Hematopoietic multipotent progenitor cell (in vitro differentiated cells): Measurements from ENCODE around the gene AKNA. TPM values are rescaled to one million over a fixed set of nuclear protein-coding genes. Genes with fewer than 3 reads are reported as not detected.

Experiments
- DNase-seq, 3 donors: peaks; one replicate each; pipeline ENCODE4 v3.0.0-alpha.2; 2011 to 2015; ENCODE audit warnings: low read depth in 2 of 3, low spot score in 2 of 3
- total RNA-seq: library from RNA; depleted of rRNA; stranded (reverse); fragments of >200 nt; gene quantifications from one replicate; pipeline ENCODE4 v1.2.3, GENCODE V29; 2012

The AKNA gene
- total RNA-seq, 1 donor = 96.9 TPM

DNA sequence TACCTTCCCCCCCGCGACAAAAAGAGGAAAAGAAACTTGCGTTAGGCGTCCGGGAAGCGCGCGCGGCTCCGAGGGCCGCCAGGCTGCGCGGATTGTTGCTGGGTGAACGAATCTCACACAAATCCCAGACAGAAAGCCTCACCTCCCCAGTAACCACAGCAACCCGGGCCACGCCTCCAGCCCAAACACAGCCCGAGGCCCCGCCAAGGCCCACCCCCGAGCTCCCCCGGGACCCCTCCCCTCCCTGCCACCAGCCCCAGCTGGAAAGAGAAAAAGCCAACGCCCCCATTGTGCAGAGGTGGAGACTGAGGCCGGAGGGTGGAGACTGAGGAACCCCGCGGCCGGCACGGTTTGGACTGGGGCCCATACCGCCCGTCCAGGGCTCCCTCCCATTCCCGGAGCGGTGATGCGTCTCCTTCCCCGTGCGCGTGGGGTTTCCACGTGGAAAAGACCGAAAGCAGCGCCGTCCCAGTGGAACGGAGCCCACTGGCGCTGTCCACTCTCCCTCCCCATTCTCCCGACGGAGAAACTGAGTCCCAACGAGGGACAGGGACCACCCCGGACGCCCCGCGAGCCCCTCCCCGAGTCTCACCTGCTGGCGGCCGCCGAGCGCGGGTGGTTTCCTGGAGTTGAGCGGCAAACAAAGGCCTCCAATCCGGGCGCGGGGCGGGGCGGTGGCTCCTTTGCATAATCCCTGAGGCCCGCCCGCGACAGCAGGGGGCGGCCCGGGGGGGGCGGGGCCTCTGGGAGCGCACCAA, 10.2 kb upstream of the AKNA start:
- peak; percentile 87 to 95 (median 95) for DNase-seq

DNA sequence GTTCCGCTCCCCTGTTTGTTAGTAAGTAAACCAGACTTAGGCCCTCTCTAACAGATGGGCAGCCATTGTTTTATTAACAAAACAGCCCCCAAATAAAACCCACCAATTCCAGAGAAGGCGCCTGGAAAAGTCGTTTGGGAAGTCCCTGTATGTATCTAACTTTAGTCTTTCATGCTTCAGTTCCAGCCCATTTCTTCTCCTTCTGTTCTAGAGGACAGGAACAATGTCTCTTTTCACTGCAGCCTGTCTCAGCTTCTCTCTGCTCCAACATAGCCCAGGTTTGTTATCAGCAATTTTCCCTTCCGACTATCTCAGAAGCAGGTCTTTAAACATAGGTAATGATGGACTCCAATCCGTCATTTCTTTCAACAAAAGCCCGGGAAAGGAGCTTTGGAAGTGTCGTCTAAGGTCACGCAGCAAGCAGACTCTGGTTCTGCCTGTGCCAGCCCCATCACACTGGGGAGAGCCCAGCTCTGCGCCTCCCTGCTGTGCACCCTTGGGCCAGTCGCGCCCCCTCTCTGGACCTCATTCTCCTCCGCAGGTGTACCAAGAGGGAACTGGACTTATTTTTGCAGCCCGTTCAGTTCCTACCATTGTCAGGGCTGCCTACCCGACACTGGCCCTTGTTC, 9.6 kb upstream of the AKNA start:
- DNase-seq = no peak

DNA sequence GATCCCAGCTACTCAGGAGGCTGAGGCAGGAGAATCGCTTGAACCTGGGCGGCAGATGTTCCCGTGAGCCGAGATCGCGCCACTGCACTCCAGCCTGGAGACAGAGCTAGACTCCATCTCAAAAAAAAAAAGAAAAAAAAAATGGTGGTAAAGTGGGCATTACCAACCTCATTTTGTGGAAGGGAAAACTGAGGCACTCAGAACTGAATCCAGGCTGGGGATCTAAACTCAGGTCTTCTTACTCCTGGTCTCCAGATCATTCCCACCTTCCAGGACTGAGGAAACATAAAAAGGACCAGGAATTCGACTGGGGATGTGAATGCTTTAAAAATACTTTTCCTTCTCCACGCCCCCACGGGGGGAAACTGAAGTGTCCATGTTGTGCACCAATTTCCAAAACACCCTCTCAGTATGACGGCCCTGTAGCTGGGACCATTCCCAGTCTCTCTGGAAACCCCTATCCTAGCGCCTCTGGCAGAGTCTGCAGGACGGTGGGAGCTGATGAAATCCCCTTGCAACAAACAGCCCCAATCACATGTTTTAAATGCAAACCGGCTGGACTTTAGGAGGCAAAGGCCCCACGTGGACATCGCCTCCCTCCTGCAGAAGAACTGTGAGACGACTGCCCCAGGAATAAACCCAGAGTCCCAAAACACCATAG, 8.9 kb upstream of the AKNA start:
- no peak for DNase-seq

DNA sequence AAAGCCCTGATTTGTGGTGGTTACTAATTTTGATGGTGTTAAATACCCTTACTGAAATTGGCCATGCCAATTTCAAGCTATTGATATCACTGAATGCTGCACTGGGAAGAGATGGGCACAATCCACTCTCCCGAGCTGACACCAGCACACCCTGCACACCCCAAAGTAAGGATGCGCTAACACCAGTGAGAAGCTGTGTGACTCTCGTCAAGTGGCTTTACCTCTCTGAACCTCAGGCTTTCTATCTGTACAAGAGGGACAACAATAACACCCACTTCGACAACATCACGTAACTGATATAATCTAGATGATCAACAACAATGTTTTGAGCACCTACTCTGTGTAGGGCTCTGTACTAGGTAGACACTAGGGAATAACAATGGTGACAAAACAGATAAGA, 8.0 kb upstream of the AKNA start:
- DNase-seq = no peak

DNA sequence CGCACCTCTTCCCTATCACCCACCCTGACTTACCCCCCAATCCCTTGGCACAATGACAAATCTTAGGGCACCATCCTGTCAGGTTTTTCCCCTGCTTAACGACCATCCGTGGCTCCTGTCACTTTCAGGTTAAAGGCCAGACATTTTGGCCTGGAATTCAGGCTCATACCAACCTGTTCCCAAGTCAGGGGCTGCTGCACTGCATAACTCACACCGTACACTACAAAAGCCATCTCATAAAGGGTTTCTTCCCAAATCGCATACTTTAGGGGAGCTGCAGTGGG, 7.5 kb upstream of the AKNA start:
- DNase-seq = no peak

DNA sequence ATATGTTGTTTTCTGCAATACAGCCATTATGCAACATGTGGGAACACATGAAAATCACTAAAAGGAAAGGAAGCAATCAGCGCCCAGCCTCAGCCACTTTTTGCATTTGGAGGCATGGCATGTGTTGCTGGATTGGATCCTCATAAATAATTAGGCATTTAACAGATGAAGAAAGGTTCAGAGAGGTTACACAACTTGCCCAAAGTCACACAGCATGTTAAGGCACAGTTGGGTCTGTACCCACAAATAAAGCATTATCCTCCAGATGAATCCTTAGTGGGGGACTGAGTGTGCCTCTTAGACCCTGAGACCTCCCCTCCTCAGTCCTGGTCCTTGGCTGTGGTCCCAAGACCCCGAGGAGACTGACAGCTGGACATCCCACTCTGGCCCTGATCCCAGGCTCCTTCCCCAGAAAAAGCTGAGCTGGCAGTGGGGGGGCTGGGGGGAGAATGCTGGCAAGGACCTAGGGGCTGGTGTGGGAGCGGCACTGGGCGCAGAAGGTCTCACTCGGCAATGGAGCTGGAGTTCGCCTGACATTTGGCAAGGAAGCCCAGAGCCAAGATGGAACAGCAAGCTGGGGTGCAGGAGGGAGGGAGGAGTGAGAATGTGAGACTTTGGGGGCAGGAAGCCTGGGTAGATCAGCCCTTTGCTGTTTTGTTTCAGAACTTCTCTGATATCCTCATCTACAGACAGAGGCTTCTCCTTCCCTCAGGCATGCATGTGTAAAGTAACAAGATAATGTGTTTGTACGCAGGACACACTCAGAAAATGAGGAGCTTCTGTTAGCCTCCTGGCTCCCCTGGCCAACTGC, 6.9 kb upstream of the AKNA start:
- no peak for DNase-seq

DNA sequence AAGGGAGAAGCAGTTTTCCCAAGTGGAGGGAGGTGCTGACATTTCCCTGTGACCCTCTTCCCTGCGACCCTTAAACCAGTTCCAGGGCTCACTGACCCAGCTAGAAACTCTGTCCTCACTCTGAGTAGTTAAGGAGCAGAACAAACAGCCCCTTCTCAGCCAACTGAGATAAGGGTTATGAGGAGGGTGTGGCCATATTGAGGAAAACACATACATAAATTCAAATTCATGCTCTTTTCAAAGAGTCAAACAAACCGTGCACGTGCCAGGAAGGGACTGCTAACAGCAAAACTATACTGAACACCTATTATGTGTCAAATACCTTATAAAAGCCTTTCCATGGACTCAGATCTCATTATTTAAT, 4.9 kb upstream of the AKNA start:
- no peak for DNase-seq

DNA sequence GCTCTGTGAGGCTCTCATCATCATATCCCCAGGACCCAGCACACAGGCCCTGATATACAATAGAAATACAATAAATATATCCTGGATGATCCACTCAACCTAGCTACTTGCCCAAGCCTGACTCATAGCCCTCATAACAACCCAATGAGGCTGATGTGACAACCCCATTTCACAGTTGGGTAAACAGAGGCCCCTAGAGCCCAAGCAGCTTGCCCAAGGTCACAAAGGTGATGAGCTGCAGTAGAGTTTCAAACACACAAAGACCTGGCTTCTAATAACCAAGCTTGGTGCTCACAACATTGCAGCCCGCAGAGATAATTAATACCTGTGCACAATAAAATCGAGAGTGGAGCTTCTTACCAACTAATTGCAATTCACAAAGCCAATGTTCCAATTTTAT, 3.2 kb upstream of the AKNA start:
- DNase-seq = no peak

DNA sequence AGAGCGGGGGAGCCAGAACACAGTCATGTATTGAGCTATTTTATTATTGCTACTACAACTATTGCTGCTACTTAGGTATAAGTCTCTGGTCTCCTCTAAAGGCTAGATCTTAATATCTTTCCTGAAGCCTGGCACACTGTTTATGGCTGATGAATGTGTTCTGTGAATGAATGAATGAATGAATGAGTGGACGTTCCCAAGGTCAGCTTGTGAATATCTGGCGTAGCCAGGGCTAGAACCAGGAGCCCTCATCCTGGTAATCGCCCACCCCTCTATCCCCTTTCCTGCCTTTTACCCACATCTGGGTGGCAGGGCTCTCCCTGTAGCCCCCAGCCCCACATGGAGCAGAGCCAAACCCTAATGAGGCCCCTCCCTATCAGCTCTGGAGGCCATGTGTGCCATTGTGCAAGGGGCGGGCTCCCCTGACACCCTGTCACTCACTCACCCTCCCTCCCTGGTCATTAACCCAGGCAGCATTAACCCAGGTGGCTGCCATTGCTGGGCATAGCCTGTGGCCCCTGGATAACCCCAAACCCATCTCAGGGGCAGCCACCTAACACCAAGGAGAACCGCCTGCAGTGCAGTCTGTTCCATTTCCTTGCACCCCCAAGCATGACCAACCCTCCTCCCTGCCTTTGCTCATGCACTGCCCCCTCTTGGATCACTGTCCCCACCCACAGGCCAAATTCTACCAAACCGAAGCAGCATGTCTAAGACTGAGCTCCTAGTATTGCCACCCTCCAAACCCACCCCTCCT, 2.0 kb upstream of the AKNA start:
- DNase-seq = peak in 1 of 3 donors; percentile 15

DNA sequence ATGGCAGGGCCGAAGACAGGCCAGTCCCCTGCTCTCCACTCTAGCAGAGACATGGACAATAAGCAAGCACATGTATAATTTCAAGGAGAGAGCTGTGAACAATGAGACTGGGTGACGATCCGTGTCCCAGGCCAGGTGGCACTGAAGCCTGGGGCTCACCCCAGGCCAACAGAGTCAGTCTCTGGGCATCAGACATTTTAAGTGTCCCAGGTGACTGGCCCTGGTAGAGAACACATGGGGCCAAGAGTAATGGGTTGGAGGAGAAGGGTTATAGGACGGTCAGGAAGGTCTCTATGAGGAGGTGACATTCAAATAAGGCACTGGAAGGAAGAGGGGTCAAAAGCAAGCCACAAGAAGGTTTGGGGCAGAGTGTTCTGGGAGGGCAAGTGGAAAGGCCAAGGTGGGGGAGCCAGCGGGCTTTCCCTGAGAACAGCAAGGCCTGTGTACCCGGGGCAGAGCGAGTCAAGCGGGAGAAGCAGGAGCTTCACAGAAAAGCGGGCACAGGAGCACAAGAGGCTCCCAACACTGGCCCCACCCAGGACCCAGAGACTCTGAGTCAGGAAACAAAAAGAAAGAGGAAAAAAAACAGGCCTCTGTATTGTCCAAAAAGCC, 1.1 kb upstream of the AKNA start:
- DNase-seq = no peak

DNA sequence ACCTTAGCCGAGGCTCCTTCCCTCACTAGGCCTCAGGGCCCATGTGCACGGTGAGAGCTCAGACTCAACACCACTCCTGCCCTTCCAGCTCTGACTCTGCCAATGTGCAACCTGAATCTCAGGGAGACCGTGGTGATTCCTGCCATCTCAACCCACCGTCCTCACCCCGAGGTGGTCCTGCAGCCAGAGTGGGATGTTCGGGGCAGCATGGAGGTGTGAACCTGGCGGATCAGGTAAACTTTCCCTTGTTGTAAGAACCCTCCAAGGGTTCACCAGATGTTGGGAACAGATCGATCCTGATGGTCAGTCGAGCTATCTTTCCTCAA, 538 bp upstream of the AKNA start:
- no peak for DNase-seq

DNA sequence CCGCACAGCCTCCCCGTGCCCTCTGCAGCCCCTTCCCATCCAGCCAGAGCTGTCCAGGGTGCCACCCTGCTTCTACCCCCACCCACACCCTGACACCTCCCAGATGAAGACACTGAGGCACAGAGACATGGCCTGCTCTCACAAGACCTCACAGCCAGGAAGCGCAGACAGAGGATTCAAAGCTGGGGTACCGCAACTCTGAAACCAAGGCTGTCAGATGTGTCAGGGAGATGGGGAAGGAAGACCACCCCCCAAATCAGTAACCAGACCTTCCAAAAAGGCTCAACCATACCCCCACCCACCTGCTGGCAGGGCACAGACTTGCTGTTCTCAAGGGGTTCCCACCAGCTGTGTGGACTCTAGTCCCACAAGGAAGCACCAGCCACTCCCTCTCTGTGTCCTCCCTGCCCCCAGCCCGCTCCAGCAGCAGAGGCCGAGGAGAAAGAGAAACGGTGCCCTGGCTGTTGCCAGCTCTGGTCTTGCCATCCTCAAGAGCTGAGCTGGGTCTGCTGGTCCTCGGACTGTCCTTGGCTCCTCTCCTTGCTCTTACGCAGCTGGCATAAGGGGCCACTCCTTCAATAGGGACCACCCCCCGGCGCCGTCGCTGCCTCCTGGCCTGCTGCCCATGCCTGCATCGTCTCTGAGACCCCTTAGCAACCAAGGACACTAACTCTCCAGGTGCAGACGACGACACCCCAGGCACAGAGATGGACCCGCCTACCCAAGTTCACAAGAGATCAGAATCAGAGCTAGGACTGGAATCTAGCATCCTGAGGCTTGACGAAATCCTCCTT, 699 bp downstream of the AKNA start:
- DNase-seq = no peak

DNA sequence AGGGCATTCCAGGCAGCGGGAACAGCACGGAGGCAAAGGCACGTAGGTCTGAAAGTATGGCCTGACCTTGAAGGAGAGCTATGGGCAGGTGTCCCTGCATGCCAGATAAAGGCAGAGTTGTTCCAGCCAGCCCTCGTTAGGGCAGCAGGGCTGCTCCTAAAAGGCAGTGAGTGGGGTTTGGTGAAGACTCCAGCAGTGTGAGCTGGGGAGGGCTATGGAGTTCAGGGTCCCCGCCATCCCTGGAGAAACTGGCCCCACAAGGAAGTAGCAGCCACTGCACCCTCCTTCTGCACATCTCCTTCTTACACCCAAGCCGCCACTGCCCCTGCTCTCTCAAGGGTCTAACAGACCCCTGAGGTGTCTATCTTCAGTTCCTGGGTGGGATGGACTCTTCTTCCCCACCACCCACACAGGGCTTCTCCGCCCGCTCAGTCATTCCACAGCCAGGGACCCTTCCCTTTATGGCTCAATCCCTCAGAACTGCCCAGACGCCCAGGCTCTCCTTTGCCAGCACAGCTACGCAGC, 1.4 kb downstream of the AKNA start:
- no peak for DNase-seq

DNA sequence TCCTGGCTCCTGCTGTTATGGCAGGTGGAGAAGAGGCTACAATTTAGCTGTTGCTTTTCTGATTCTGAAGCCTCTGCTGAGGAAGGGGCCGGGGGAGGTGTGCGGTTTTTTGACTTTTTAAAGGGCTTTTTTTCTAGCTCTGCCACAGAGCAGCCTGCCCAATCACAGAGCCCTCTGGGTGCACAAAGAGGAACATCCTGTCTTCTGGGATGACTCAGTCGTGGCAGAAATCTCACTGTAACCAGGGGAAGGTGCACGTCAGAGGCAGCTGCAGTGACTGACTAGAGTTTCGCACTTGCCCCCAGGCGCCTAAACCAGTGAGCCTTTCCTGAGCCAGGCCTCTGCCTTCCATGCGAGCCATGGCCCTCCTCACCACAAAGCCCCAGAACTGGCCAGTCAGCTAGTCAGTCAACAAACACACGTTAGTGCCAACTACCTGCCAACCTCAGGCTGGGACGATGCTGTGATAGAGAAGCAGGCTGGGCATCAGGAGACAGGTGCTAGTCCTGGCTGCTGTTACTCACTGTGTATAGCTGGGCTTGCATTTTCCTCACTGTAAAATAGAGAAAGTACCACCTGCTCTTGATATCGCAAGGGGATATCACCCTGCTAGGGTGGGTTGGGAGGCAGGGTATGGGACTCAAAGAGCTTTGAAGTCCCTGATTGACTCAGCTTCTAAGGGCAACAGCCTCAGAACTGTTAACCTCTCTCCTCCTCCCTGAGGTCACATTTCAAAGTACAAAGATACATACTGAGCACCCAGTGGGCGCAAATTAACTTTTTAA, 2.2 kb downstream of the AKNA start:
- peak; percentile 78 to 95 (median 93) for DNase-seq

DNA sequence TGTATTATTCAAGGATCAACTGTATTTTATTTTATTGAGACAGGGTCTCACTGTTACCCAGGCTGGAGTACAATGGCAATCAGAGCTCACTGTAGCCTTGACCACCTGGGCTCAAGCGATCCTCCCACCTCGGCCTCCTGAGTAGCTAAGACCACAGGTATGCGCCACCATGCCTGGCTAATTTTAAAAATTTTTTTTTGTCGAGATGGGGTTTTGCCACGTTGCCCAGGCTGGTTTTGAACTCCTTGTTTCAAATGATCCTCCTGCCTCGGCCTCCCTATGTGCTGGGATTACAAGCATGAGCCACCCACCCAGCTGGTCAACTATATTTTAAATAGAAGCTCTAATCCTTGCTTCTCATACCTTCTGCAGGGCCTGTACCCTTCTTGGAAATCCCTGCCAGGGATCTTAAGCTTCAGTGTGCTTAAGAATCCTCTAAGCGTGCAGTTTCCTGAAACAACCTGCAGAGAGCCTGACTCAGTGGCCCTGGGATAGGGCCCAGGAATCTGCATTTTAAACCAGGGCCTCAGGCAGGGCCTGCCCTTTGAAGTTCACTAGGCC, 2.9 kb downstream of the AKNA start:
- no peak for DNase-seq

DNA sequence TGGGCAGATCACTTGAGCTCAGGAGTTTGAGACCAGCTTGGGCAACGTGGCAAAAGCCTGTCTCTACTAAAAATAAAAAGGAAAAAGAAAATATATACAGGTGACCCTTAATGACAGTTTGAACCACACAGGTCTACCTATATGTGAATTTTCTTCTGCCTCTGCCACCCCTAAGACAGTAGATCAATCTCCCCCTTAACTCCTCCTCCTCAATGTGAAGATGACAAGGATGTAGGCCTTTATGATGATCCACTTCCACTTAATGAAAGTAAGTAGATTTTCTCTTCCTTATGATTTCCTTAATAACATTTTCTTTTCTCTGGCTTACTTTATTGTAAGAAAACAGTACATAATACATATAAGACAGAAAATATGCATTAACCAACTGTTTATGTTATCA, 3.4 kb downstream of the AKNA start:
- DNase-seq = no peak

DNA sequence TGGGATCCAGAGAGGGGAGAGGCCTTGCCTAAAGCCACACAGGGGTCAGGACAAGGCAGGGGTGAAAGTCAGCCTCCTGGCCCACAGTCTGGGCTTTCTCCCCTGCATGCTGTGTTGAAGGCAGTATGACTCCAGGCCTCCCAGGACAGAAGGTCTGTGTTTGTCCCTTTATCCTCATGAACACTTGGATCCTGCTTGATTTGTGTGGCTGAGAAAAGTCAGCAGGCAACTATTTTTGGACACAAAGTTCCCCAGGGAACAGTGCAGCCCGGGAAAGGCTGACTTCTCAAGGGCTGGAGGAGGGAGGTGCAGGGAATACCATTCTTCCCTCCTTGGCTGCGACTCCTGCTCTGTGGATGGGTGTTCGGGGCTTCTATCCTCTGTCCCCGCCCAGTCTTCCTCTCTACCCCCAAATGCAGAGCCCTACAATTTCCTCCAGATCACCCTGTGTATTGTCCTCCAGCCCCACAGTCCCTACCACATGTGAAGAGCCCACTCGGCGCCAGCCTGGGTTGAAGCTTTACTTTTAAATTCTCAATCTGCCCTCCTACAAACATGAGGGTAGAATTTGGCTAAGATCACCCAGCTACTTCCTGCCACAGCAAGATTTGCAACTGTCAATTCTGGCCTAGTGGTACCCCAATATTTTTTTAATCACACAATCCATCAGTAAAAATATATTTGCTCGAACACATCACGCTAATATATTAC, 4.1 kb downstream of the AKNA start:
- no peak for DNase-seq
